ENCODE measurements around the gene NUCKS1. TPM values are rescaled to one million over a fixed set of nuclear protein-coding genes. Genes with fewer than 3 reads are reported as not detected.

The NUCKS1 gene
- total and polyA plus RNA-seq, 2 of the 4 experiments (the other 2 are of a cell fraction), result 37.9 to 103 TPM

GRCh38 chr1:205672395-205672889 lies 77.5 kb downstream of the NUCKS1 start:
- Histone ChIP-seq H3K9me3 (ENCODE audit: control insufficient read depth, insufficient read depth, low read length) (no peaks in the 10 kb centered on the region), H3K36me3 (ENCODE audit: control insufficient read depth, insufficient read depth, low read length) (no peaks in the 10 kb centered on the region), H2BK5ac (ENCODE audit: low read depth, low read length, poor library complexity, severe bottlenecking) (no peak overlapping the region), H4K8ac (ENCODE audit: low read depth in 2 of 2, low read length in 2 of 2) (no peak overlapping the region), H3K27me3 (ENCODE audit: control insufficient read depth, insufficient read depth, low read length) (no peaks in the 10 kb centered on the region), H4K5ac (ENCODE audit: low read depth, low read length) (no peak overlapping the region), H3K4me2 (ENCODE audit: low read depth, low read length) (no peak overlapping the region), H3K79me1 (ENCODE audit: low read depth in 1 of 2, low read length in 2 of 2) (peaks cover 2 to 5% of the 10 kb centered on the region in 2 experiments; a peak in 2 of 4 replicates), H3K14ac (replicated peaks; ENCODE audit: low read depth, low read length) (no peak overlapping the region), H2AK5ac (ENCODE audit: low read depth, low read length) (no peak overlapping the region), H3K4me1 (ENCODE audit: control insufficient read depth, insufficient read depth, low read length) (peaks cover 4% of the 10 kb centered on the region; the same call in 1 of the 2 replicates), H3K18ac (ENCODE audit: low read depth, low read length) (no peak overlapping the region), H3K9ac (ENCODE audit: low read depth, low read length) (no peak overlapping the region), H3K4me3 (ENCODE audit: insufficient read depth, low read depth, low read length) (no peak overlapping the region), H2BK120ac (ENCODE audit: low read depth, low read length) (no peak overlapping the region), H3K27ac (ENCODE audit: insufficient read depth, low read length) (no peak overlapping the region), H4K20me1 (ENCODE audit: insufficient read depth, low read length) (no peaks in the 10 kb centered on the region), H2AK9ac (replicated peaks; ENCODE audit: low read depth, low read length, poor library complexity) (no peak overlapping the region), H2BK15ac (ENCODE audit: low read depth, low read length) (no peak overlapping the region), H3K23ac (ENCODE audit: low read depth, low read length) (no peak overlapping the region), H2AFZ (replicated peaks; ENCODE audit: low read length, poor library complexity) (no peak overlapping the region), H2BK20ac (ENCODE audit: low read depth, low read length) (no peak overlapping the region), H3K56ac (ENCODE audit: extremely low read depth, insufficient read depth, low read length) (no peak overlapping the region), H4K91ac (ENCODE audit: insufficient read depth, low read depth, low read length) (no peak overlapping the region), H3K4ac (ENCODE audit: low read depth, low read length) (no peak overlapping the region), H3K9me1 (ENCODE audit: insufficient read depth, low read length) (no peaks in the 10 kb centered on the region; the same call in 1 of the 2 replicates)
- POLR2A ChIA-PET (ENCODE audit: unreplicated experiment), result no interaction called here
- dilution Hi-C loops (cut with HindIII; ENCODE audit: low sequenced_read_pairs, unreplicated experiment) (no loop called here), intact Hi-C loops (cut with micrococcal nuclease) (no loop called here), in situ Hi-C loops (cut with MboI; ENCODE audit: low sequenced_read_pairs) (loop anchor here (25.0 kb wide), 2 partner anchors 240 to 440 kb away; partner anchors contain the start of gene AVPR1B)
- BruUV-seq (replicated peaks), result no TSS peak
- ATAC-seq (ENCODE audit: low read depth) (no peak), DNase-seq (no peak)
- CTCF ChIA-PET, result no interaction called here
- WGBS, 2 experiments (ENCODE audit: extremely low coverage in 2 of 2, insufficient read length in 1 of 2), result 66% methylated on average over 4 of the region's 11 CpGs; no CpG with 5 or more reads in 1 of the 2 experiments
- no peak for TF ChIP-seq NFE2L2 (IDR thresholded peaks at IDR 0.05; ENCODE audit: low read depth, low read length)
- TF ChIP-seq POLR2A (IDR thresholded peaks at IDR 0.05; ENCODE audit: low read depth, low read length), result no peak
- no peak for TF ChIP-seq RFX5 (IDR thresholded peaks at IDR 0.05; ENCODE audit: low read depth, low read length)
- TF ChIP-seq CEBPB (IDR thresholded peaks at IDR 0.05; ENCODE audit: low read depth, low read length), result no peak
- no peak for TF ChIP-seq MXI1 (IDR thresholded peaks at IDR 0.05; ENCODE audit: borderline replicate concordance, low read depth, low read length)
- no peak for TF ChIP-seq FOS (IDR thresholded peaks at IDR 0.05; ENCODE audit: low read depth, low read length)
- no peak for TF ChIP-seq BHLHE40 (IDR thresholded peaks at IDR 0.05; ENCODE audit: low read depth, low read length)
- TF ChIP-seq MAZ (IDR thresholded peaks at IDR 0.05; ENCODE audit: borderline replicate concordance, low read depth, low read length), result no peak
- no peak for TF ChIP-seq RCOR1 (IDR thresholded peaks at IDR 0.05; ENCODE audit: insufficient replicate concordance, low read length)
- TF ChIP-seq CHD1 (IDR thresholded peaks at IDR 0.05; ENCODE audit: low read depth, low read length), result no peak
- TF ChIP-seq MAFK (IDR thresholded peaks at IDR 0.05; ENCODE audit: low read depth, low read length), result no peak
- no peak for TF ChIP-seq RAD21 (IDR thresholded peaks at IDR 0.05; ENCODE audit: low read length)
- TF ChIP-seq SMC3 (IDR thresholded peaks at IDR 0.05; ENCODE audit: low read depth, low read length), result no peak
- TF ChIP-seq ELK1 (IDR thresholded peaks at IDR 0.05; ENCODE audit: borderline replicate concordance, low read depth, low read length), result no peak
- no peak for TF ChIP-seq CTCF (conservative IDR thresholded peaks at IDR 0.05; ENCODE audit: low read depth, low read length)
- no peak for TF ChIP-seq USF2 (IDR thresholded peaks at IDR 0.05; ENCODE audit: low read depth, low read length)

Measured in IMR-90 (cell line).